Endothelial cell of umbilical vein (primary cell): Measurements from ENCODE around the gene AKAP8L. TPM values are rescaled to one million over a fixed set of nuclear protein-coding genes. Genes with fewer than 3 reads are reported as not detected.
"Not testable (repeated sequence)": the region's sequence is repeated elsewhere in the genome, so short reads cannot be mapped to it uniquely, and the experiment has no call there.

Experiments
- BruUV-seq: library from RNA; stranded (reverse); fragments of 400-500 nt; replicated peaks from 2 replicates; lab custom pipeline; 2021; lab: Mats Ljungman, UMichigan
- CTCF ChIA-PET: fragments of 300-600, 350-600 bp; sonication (Branson Sonifier 250); formaldehyde crosslinking; loops from one replicate; lab custom pipeline; 2021; ENCODE audit warnings: antibody characterized with exemption, inconsistent platforms; lab: Charles Lee
- POLR2A ChIA-PET: fragments of 300-600, 350-600 bp; sonication (Branson Sonifier 250); formaldehyde crosslinking; loops from one replicate; lab custom pipeline; 2021; ENCODE audit warnings: antibody characterized with exemption, inconsistent platforms; lab: Charles Lee
- DNase-seq: peaks from one replicate; pipeline ENCODE4 v3.0.0-alpha.2; 2011; ENCODE audit warnings: low read depth, low spot score
- FAIRE-seq: peaks from 2 replicates; lab custom pipeline; 2011; peaks lifted over from hg19 to GRCh38; lab: Jason Lieb, UNC
- H2AFZ ChIP-seq: 2 replicates; pipeline ENCODE4 v1.6.0; 2012; ENCODE audit warnings: low read depth, low read length, control low read depth, inconsistent platforms
- H3K27ac ChIP-seq: 2 replicates; pipeline ENCODE4 v1.5.1; 2011; ENCODE audit warnings: low read depth, mild to moderate bottlenecking, control low read depth, low read length, moderate library complexity; ENCODE audit not compliant: insufficient read depth
- H3K27me3 ChIP-seq, 2 experiments: 2 replicates each; pipeline versions ENCODE4 v1.6.0 to v1.6.1; 2011; ENCODE audit warnings: low read length in 2 of 2, mixed read lengths in 1 of 2; ENCODE audit not compliant: control insufficient read depth in 2 of 2, insufficient read depth in 2 of 2
- H3K36me3 ChIP-seq, 2 experiments: 2 replicates in 1 of 2; 3 replicates in 1 of 2; pipeline ENCODE4 v1.5.1; 2011; ENCODE audit warnings: low read length in 2 of 2, mild to moderate bottlenecking in 1 of 2, moderate library complexity in 1 of 2; ENCODE audit not compliant: control insufficient read depth in 2 of 2, insufficient read depth in 2 of 2; ENCODE audit errors: extremely low read depth in 1 of 2
- H3K4me1 ChIP-seq: 3 replicates; pipeline ENCODE4 v1.5.1; 2011; ENCODE audit warnings: mild to moderate bottlenecking, low read length; ENCODE audit not compliant: control insufficient read depth, insufficient read depth; ENCODE audit errors: extremely low read depth
- H3K4me2 ChIP-seq: 2 replicates; pipeline ENCODE4 v1.6.1; 2011; ENCODE audit warnings: low read length, control low read depth, mixed read lengths; ENCODE audit not compliant: insufficient read depth
- H3K4me3 ChIP-seq, 3 experiments: fragments of 200-600 bp in 1 of 3; sonication (generic), shearing (Covaris generic) in 1 of 3; replicated peaks in 1 of 3; 2 replicates each; pipeline ENCODE4 v1.5.1; 2011 to 2016; ENCODE audit warnings: control low read depth in 3 of 3, low read length in 3 of 3, mild to moderate bottlenecking in 2 of 3, inconsistent platforms in 1 of 3, low read depth in 1 of 3, moderate library complexity in 1 of 3; ENCODE audit not compliant: insufficient read depth in 1 of 3
- H3K79me2 ChIP-seq: 2 replicates; pipeline ENCODE4 v1.6.0; 2012; ENCODE audit warnings: low read length, inconsistent platforms; ENCODE audit not compliant: control insufficient read depth, insufficient read depth
- H3K9ac ChIP-seq: replicated peaks from 2 replicates; pipeline ENCODE3; 2011; ENCODE audit warnings: low read length, control low read depth; ENCODE audit not compliant: insufficient read depth; ENCODE audit errors: extremely low read depth
- H3K9me1 ChIP-seq: replicated peaks from 3 replicates; pipeline ENCODE4 v1.6.0; 2011; ENCODE audit warnings: mild to moderate bottlenecking, low read length; ENCODE audit not compliant: control insufficient read depth, insufficient read depth; ENCODE audit errors: extremely low read depth
- H3K9me3 ChIP-seq: replicated peaks from 2 replicates; pipeline ENCODE4 v1.5.1; 2012; ENCODE audit warnings: low read length, inconsistent platforms; ENCODE audit not compliant: control insufficient read depth, insufficient read depth
- H4K20me1 ChIP-seq: replicated peaks from 2 replicates; pipeline ENCODE3; 2011; ENCODE audit warnings: mild to moderate bottlenecking, low read length; ENCODE audit not compliant: control insufficient read depth, insufficient read depth; ENCODE audit errors: extremely low read depth
- CTCF ChIP-seq, 2 donors: IDR thresholded peaks; 1 replicate in 1 of 2; 2 replicates in 1 of 2; pipeline ENCODE4 v1.5.1; 2011; ENCODE audit warnings: low read length in 2 of 2, mild to moderate bottlenecking in 2 of 2, moderate library complexity in 2 of 2, control low read depth in 1 of 2, inconsistent platforms in 1 of 2, low read depth in 1 of 2; ENCODE audit not compliant: insufficient read depth in 1 of 2; ENCODE audit errors: extremely low read depth in 1 of 2
- EZH2 ChIP-seq: IDR thresholded peaks from 2 replicates; pipeline ENCODE4 v1.6.1; 2012; ENCODE audit warnings: borderline replicate concordance, low read depth, mild to moderate bottlenecking, moderate library complexity, low read length, inconsistent platforms; ENCODE audit not compliant: severe bottlenecking
- JUN ChIP-seq: IDR thresholded peaks from 2 replicates; pipeline ENCODE4 v1.6.1; 2011; ENCODE audit warnings: borderline replicate concordance, low read depth; ENCODE audit not compliant: insufficient read length, insufficient read depth
- MYC ChIP-seq: IDR thresholded peaks from one replicate; pipeline ENCODE4 v1.6.1; 2011; ENCODE audit warnings: mild to moderate bottlenecking, low read depth, low read length
- dilution Hi-C: fragments of 300-500 bp; cut with MboI; formaldehyde crosslinking; loops from one replicate; pipeline ENCODE4 v1.15.0; 2019; ENCODE audit warnings: low sequenced_read_pairs; ENCODE audit not compliant: extremely low pct_ligation_motif_present
- intact Hi-C: fragments of 100-400 bp; cut with micrococcal nuclease; formaldehyde crosslinking; loops from one replicate; pipeline ENCODE4 v1.10.0; 2022
- polyA plus RNA-seq, 4 experiments: library from polyadenylated mRNA; depleted of rRNA in 3 of 4; stranded (reverse) in 3 of 4; unstranded in 1 of 4; fragments of >200 nt; gene quantifications; 2 replicates each; pipeline versions ENCODE4 v1.2.1 to v1.2.3, GENCODE V29; 2011 to 2012; ENCODE audit warnings: missing spikeins in 1 of 4
- total RNA-seq: library from RNA; stranded (reverse); gene quantifications from 2 replicates; pipeline ENCODE4 v1.2.3, GENCODE V29; 2021

The AKAP8L gene
- total and polyA plus RNA-seq, 2 donors (not counting 3 experiments of a cell fraction or from before 2014, with no cell fraction given): 63.9 to 99.6 TPM

DNA sequence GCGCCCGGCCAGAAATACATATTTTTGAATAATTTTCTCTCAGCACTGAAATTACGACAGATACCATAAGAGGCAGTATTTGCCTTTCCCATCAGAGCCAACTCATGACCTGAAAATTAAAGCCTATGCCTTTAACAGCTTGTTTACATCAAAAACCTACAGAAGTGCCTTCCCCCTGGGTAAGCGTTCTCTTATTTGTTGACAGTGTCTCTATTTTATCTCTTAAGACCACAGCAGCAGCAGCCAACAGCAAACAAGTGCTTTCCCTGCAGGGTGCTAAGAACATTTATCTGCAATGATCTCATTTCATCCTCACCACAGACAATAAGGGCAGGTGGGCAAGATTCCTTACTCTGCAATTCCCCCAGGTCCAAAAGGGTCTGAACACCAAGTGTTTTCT, 6.0 kb downstream of the AKAP8L start:
- Histone ChIP-seq H2AFZ (no peak overlapping the region), H3K4me2 (no peak overlapping the region), H3K9ac (no peak overlapping the region), H4K20me1 (no peaks in the 10 kb centered on the region), H3K4me1 (peaks cover 11% of the 10 kb centered on the region), H3K27me3 (no peaks in the 10 kb centered on the region), H3K4me3 (no peak overlapping the region), H3K9me3 (no peaks in the 10 kb centered on the region), H3K27ac (no peak overlapping the region), H3K36me3 (peaks cover 6 to 11% of the 10 kb centered on the region in 2 experiments), H3K79me2 (peaks cover 90% of the 10 kb centered on the region), H3K9me1 (no peaks in the 10 kb centered on the region)
- no TSS peak for BruUV-seq
- ChIA-PET CTCF (interaction anchor here (1.4 kb wide), 1 partner anchor 143 kb away, joined by 4 read pairs; no protein-coding TSS in a partner anchor), POLR2A (no interaction called here)
- dilution Hi-C loops: no loop called here
- FAIRE-seq: no peak
- intact Hi-C loops: no loop called here
- TF ChIP-seq CTCF (IDR thresholded peaks at IDR 0.05; ENCODE audit: extremely low read depth in 1 of 2, insufficient read depth in 1 of 2, low read depth in 1 of 2, low read length in 2 of 2) (no peak), JUN (no peak), MYC (no peak), EZH2 (no peak)
- DNase-seq: no peak

DNA sequence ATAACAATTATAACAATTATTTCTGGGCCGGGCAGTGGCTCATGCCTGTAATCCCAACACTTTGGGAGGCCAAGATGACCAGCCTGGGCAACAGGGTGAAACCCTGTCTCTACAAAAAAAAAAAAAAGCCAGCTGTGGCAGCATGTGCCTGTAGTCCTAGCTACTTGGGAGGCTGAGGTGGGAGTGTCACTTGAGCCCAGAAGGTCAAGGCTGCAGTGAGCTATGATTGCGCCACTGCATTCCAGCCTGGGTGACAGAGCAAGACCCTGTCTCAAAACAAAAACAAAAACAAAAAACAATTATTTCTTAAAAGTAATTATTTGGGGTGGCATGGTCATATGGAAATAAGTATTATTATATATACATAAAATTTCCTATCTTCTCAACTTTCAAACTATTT, 7.4 kb downstream of the AKAP8L start:
- POLR2A ChIA-PET: interaction anchor here (0.6 kb wide), 1 partner anchor 1538 kb away, joined by 3 read pairs; no protein-coding TSS in a partner anchor
- H2AFZ ChIP-seq, DNase-seq, intact Hi-C loops, BruUV-seq, H3K4me3 ChIP-seq, H3K9ac ChIP-seq, FAIRE-seq, H3K27me3 ChIP-seq, H3K4me2 ChIP-seq, dilution Hi-C loops, H3K9me1 ChIP-seq, H3K4me1 ChIP-seq, CTCF ChIA-PET, H3K27ac ChIP-seq, H4K20me1 ChIP-seq, H3K9me3 ChIP-seq: not testable (repeated sequence)
- peaks cover 4 to 11% of the 10 kb centered on the region in 2 experiments for H3K36me3 ChIP-seq
- H3K79me2 ChIP-seq: peaks cover 90% of the 10 kb centered on the region
